ENCODE data around the gene MBD3L2B. TPM values are rescaled to one million over a fixed set of nuclear protein-coding genes. Genes with fewer than 3 reads are reported as not detected.
"Not testable (repeated sequence)": the region's sequence is repeated elsewhere in the genome, so short reads cannot be mapped to it uniquely, and the experiment has no call there.

The MBD3L2B gene
- total and polyA plus RNA-seq, 2 donors (not counting 1 experiment from before 2014, with no cell fraction given) = not detected

DNA sequence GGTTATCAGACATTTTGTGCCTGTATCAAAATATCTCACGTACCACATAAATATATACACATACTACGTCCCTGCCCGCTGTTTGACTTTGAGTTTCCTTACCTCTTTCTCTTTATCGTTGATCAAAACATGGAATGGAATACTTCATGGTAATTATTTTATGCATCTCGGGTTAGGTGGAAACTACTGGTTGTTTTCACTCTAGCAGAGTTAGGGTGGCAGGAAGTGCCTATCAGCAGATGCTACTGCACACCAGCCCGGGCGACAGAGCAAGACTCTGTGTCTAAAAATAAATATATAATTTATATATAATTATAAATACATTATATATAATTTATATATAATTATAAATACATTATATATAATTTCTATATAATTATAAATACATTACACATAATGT is 31.7 kb upstream of the MBD3L2B start:
- H3K9me3 ChIP-seq (ENCODE audit: control extremely low read depth in 1 of 3, control insufficient read depth in 2 of 3, insufficient read depth in 1 of 3, low read length in 2 of 3); H3K27me3 Mint-ChIP-seq; H3K4me1 ChIP-seq (ENCODE audit: control insufficient read depth in 2 of 2, insufficient read depth in 2 of 2, low read length in 2 of 2); ATAC-seq (ENCODE audit: low read depth); H3K27me3 ChIP-seq (replicated peaks in 1 of 4; ENCODE audit: control extremely low read depth in 1 of 4, control insufficient read depth in 3 of 4, insufficient read depth in 4 of 4, low read length in 3 of 4); H3K4me2 ChIP-seq (replicated peaks; ENCODE audit: low read depth, low read length, poor library complexity, severe bottlenecking); H3K9ac ChIP-seq (ENCODE audit: low read length); H3K79me2 ChIP-seq (ENCODE audit: control insufficient read depth, insufficient read depth, low read length); H3K27ac Mint-ChIP-seq; H3K4me1 Mint-ChIP-seq; H3K36me3 ChIP-seq (replicated peaks in 1 of 2; ENCODE audit: control extremely low read depth in 1 of 2, control insufficient read depth in 1 of 2, extremely low read depth in 1 of 2, insufficient read depth in 2 of 2, low read length in 1 of 2); H2AFZ ChIP-seq (ENCODE audit: insufficient read depth, low read depth, low read length, poor library complexity, severe bottlenecking); intact Hi-C loops (cut with micrococcal nuclease); POLR2A ChIA-PET; H4K20me1 ChIP-seq (ENCODE audit: control insufficient read depth, insufficient read depth, low read length, poor library complexity, severe bottlenecking); CTCF ChIA-PET; H3K4me3 Mint-ChIP-seq; H3K9me3 Mint-ChIP-seq (ENCODE audit: insufficient read depth); H3K27ac ChIP-seq (ENCODE audit: low read length in 2 of 2); H3K4me3 ChIP-seq (ENCODE audit: control extremely low read depth in 1 of 5, extremely low read depth in 1 of 5, insufficient read depth in 1 of 5, low read depth in 2 of 5, low read length in 4 of 5): not testable (repeated sequence)
- DNase-seq = peak; percentile 0
- no CpG with 5 or more reads among the region's 7 CpGs for WGBS (ENCODE audit: insufficient coverage)

DNA sequence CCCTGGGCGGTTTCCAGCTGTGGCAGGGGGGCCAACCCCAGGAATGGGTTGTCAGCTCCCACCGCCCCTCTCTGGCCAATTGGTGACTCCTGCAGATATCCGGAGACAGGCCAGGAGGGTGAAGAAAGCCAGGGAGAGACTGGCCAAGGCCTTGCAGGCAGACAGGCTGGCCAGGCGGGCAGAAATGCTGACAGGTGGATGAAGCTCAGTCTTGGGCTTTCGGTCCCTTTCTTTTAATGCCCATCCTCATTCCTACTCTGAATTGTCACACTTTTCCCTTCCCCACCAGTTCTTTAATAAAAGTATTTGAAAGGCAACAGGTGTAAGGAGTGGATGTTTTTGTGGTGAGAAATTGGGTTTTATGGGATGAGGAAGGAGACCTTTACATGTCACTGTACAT is 30.2 kb upstream of the MBD3L2B start:
- H3K79me2 ChIP-seq (ENCODE audit: control insufficient read depth, insufficient read depth, low read length); H3K4me1 Mint-ChIP-seq; H3K4me3 Mint-ChIP-seq; H3K36me3 ChIP-seq (replicated peaks in 1 of 2; ENCODE audit: control extremely low read depth in 1 of 2, control insufficient read depth in 1 of 2, extremely low read depth in 1 of 2, insufficient read depth in 2 of 2, low read length in 1 of 2); intact Hi-C loops (cut with micrococcal nuclease); H3K4me1 ChIP-seq (ENCODE audit: control insufficient read depth in 2 of 2, insufficient read depth in 2 of 2, low read length in 2 of 2); H3K27ac ChIP-seq (ENCODE audit: low read length in 2 of 2); H2AFZ ChIP-seq (ENCODE audit: insufficient read depth, low read depth, low read length, poor library complexity, severe bottlenecking); H3K4me3 ChIP-seq (ENCODE audit: control extremely low read depth in 1 of 5, extremely low read depth in 1 of 5, insufficient read depth in 1 of 5, low read depth in 2 of 5, low read length in 4 of 5); H4K20me1 ChIP-seq (ENCODE audit: control insufficient read depth, insufficient read depth, low read length, poor library complexity, severe bottlenecking); ATAC-seq (ENCODE audit: low read depth); CTCF ChIA-PET; H3K9me3 Mint-ChIP-seq (ENCODE audit: insufficient read depth); H3K9me3 ChIP-seq (ENCODE audit: control extremely low read depth in 1 of 3, control insufficient read depth in 2 of 3, insufficient read depth in 1 of 3, low read length in 2 of 3); DNase-seq; H3K27me3 ChIP-seq (replicated peaks in 1 of 4; ENCODE audit: control extremely low read depth in 1 of 4, control insufficient read depth in 3 of 4, insufficient read depth in 4 of 4, low read length in 3 of 4); POLR2A ChIA-PET; H3K27me3 Mint-ChIP-seq; H3K4me2 ChIP-seq (replicated peaks; ENCODE audit: low read depth, low read length, poor library complexity, severe bottlenecking); H3K9ac ChIP-seq (ENCODE audit: low read length); H3K27ac Mint-ChIP-seq: not testable (repeated sequence)
- no CpG with 5 or more reads among the region's 5 CpGs for WGBS (ENCODE audit: insufficient coverage)

DNA sequence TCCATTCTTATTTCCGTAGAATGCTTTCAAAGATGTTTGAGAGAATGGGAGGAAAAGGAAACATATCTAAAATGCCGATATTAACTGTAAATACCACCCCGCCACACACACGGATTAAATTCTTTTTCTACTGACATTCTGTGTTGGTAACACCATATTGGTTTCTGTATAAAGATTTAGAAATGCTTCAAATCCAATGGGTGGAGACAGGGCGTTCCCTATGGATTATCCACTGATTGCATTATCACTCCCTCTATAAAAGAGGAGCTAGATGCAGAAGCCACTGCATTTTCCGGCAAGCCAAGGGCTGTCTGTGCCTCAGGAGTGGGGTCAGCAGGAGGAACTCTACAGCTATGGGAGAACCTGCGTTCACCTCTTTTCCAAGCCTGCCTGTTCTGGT is 27.8 kb upstream of the MBD3L2B start, which contains the start of gene MBD3L2:
MBD3L2 (plus strand) TSS at position 301 of the 400 bp plus-strand sequence; CDS start at position 354, 53 bp downstream.
- H3K4me3 ChIP-seq (ENCODE audit: control extremely low read depth in 1 of 5, extremely low read depth in 1 of 5, insufficient read depth in 1 of 5, low read depth in 2 of 5, low read length in 4 of 5); H3K4me3 Mint-ChIP-seq; H3K27ac ChIP-seq (ENCODE audit: low read length in 2 of 2); H3K27me3 ChIP-seq (replicated peaks in 1 of 4; ENCODE audit: control extremely low read depth in 1 of 4, control insufficient read depth in 3 of 4, insufficient read depth in 4 of 4, low read length in 3 of 4); H3K4me2 ChIP-seq (replicated peaks; ENCODE audit: low read depth, low read length, poor library complexity, severe bottlenecking); H3K27me3 Mint-ChIP-seq; H3K36me3 ChIP-seq (replicated peaks in 1 of 2; ENCODE audit: control extremely low read depth in 1 of 2, control insufficient read depth in 1 of 2, extremely low read depth in 1 of 2, insufficient read depth in 2 of 2, low read length in 1 of 2); POLR2A ChIA-PET; DNase-seq; ATAC-seq (ENCODE audit: low read depth); H3K79me2 ChIP-seq (ENCODE audit: control insufficient read depth, insufficient read depth, low read length); CTCF ChIA-PET; intact Hi-C loops (cut with micrococcal nuclease); H3K4me1 ChIP-seq (ENCODE audit: control insufficient read depth in 2 of 2, insufficient read depth in 2 of 2, low read length in 2 of 2); H3K4me1 Mint-ChIP-seq; H3K9ac ChIP-seq (ENCODE audit: low read length); H2AFZ ChIP-seq (ENCODE audit: insufficient read depth, low read depth, low read length, poor library complexity, severe bottlenecking); H4K20me1 ChIP-seq (ENCODE audit: control insufficient read depth, insufficient read depth, low read length, poor library complexity, severe bottlenecking); H3K9me3 ChIP-seq (ENCODE audit: control extremely low read depth in 1 of 3, control insufficient read depth in 2 of 3, insufficient read depth in 1 of 3, low read length in 2 of 3); H3K27ac Mint-ChIP-seq; H3K9me3 Mint-ChIP-seq (ENCODE audit: insufficient read depth): not testable (repeated sequence)
- no CpG with 5 or more reads among the region's 7 CpGs for WGBS (ENCODE audit: insufficient coverage)

DNA sequence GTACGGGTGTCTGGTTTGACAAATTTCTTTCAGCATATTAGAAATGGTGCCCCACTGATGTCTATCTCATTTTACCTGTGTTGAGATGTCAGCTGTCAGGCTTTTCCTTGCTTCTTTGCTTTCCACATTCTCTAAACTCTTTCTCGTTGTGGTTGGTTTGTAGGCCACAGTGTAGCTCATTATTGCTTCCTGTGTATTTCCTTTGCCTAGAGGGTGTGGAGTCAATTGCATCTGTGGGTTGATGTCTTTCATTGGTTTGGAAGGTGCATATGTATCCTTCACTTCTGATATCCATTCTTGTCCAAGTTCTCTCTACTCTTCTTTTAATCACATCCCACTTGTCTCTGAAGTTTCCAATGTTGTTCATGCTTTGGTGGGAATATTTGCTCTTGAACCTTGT is 20.3 kb upstream of the MBD3L2B start:
- CTCF ChIA-PET; POLR2A ChIA-PET; H3K4me3 Mint-ChIP-seq; DNase-seq; intact Hi-C loops (cut with micrococcal nuclease); H2AFZ ChIP-seq (ENCODE audit: insufficient read depth, low read depth, low read length, poor library complexity, severe bottlenecking); H3K36me3 ChIP-seq (replicated peaks in 1 of 2; ENCODE audit: control extremely low read depth in 1 of 2, control insufficient read depth in 1 of 2, extremely low read depth in 1 of 2, insufficient read depth in 2 of 2, low read length in 1 of 2); H3K27ac ChIP-seq (ENCODE audit: low read length in 2 of 2); H3K9me3 ChIP-seq (ENCODE audit: control extremely low read depth in 1 of 3, control insufficient read depth in 2 of 3, insufficient read depth in 1 of 3, low read length in 2 of 3); H3K79me2 ChIP-seq (ENCODE audit: control insufficient read depth, insufficient read depth, low read length); H3K4me3 ChIP-seq (ENCODE audit: control extremely low read depth in 1 of 5, extremely low read depth in 1 of 5, insufficient read depth in 1 of 5, low read depth in 2 of 5, low read length in 4 of 5); H3K9me3 Mint-ChIP-seq (ENCODE audit: insufficient read depth); H3K4me2 ChIP-seq (replicated peaks; ENCODE audit: low read depth, low read length, poor library complexity, severe bottlenecking); ATAC-seq (ENCODE audit: low read depth); H3K27me3 ChIP-seq (replicated peaks in 1 of 4; ENCODE audit: control extremely low read depth in 1 of 4, control insufficient read depth in 3 of 4, insufficient read depth in 4 of 4, low read length in 3 of 4); H3K27ac Mint-ChIP-seq; H3K4me1 Mint-ChIP-seq; H3K4me1 ChIP-seq (ENCODE audit: control insufficient read depth in 2 of 2, insufficient read depth in 2 of 2, low read length in 2 of 2); H3K9ac ChIP-seq (ENCODE audit: low read length); H3K27me3 Mint-ChIP-seq; H4K20me1 ChIP-seq (ENCODE audit: control insufficient read depth, insufficient read depth, low read length, poor library complexity, severe bottlenecking): not testable (repeated sequence)
- WGBS (ENCODE audit: insufficient coverage) = no CpG with 5 or more reads among the region's 2 CpGs

All from B cell (primary cell).